ENCODE results near the gene PLD2. TPM values are rescaled to one million over a fixed set of nuclear protein-coding genes. Genes with fewer than 3 reads are reported as not detected.

The PLD2 gene
- total RNA-seq, 1 donor from 2014 or later = 13.6 TPM

DNA sequence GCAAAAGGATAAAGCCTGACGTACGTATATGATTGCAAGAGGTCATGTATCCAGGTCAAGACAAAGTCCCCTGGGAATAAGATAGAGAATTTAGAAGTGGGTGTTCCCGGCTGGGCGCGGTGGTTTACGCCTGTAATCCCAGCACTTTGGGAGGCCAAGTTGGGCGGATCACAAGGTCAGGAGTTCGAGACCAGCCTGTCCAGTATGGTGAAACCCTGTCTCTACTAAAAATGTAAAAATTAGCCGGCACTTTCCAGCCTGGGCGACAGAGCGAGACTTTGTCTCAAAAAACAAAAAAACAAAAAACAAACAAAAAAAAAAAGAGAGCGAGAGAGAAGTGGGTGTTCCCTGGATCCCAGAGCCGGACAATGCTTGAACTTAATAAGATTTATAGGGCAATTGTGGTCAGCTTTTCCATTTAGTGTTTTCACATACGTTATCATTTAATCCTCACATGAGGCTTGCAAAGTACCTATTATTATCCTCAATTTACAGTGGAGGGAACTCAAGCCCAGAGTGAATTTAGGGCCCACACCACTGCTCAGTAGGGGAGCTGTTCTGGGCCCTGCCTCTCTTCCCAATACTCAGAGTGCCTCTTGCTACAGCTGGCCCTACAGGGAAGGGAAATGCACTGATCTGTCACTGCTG is 18.7 kb upstream of the PLD2 start:
- DNase-seq (no peak), ATAC-seq (ENCODE audit: poor library complexity) (no peak)
- intact Hi-C loops (cut with DNase I) = loop anchor here (10.0 kb wide), 1 partner anchor 53 kb away; the partner anchor contains the start of genes CXCL16, MED11 and ZMYND15

DNA sequence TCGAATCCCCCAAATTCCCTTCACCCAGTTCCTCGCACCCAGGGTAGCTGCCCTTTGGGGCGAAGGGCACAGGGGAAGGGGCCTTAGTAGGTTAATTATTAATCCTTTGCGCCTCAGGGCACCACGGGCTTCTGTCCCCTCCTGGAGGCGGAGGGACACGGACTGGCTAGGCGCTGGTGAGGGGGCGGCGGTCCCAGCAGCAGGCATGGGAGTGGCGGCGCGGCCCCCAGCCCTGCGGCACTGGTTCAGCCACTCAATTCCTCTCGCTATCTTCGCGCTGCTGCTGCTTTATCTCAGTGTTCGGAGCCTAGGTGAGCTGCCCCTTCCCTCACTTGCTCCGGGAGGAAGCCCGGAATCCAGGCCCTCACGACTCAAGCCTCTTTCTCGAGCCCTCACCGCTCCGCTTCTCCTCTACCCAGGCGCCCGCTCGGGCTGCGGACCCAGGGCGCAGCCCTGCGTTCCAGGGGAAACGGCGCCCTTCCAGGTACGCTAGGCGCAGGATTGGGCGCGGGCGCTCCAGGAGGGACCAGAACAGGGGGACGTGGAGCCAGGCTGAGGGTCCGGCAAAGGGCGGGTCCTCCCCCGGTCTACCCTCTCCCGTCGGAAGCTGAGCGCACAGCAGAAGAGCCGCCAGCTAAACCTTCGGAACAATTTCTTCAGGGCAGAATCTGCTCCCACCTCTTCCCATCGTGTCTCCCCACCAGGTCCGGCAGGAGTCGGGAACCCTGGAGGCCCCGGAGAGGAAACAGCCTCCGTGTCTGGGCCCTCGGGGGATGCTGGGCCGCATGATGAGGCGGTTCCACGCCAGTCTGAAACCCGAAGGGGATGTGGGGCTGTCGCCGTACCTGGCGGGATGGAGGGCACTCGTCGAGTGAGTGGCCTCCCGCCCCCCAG is 17.9 kb upstream of the PLD2 start, which contains the start of gene GLTPD2:
TSS of gene GLTPD2 (plus strand) at position 158 of the 894 bp plus-strand sequence. CDS start at position 206, 48 bp downstream.
- DNase-seq (no peak), ATAC-seq (ENCODE audit: poor library complexity) (no peak)
- intact Hi-C loops (cut with DNase I) = loop anchor here (10.0 kb wide), 1 partner anchor 54 kb away; the partner anchor contains the start of genes CXCL16, MED11 and ZMYND15

DNA sequence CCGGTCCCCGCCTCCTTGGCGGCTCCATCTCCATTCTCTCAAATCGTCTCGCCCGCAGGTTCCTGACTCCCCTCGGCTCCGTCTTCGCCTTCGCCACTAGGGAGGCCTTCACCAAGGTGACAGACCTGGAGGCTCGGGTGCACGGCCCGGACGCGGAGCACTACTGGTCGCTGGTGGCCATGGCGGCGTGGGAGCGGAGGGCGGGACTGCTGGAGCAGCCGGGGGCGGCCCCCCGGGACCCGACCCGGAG is 17.3 kb upstream of the PLD2 start:
- ATAC-seq (ENCODE audit: poor library complexity) = no peak
- intact Hi-C loops (cut with DNase I) = loop anchor here (10.0 kb wide), 1 partner anchor 55 kb away; the partner anchor contains the start of genes CXCL16, MED11 and ZMYND15
- DNase-seq = no peak

DNA sequence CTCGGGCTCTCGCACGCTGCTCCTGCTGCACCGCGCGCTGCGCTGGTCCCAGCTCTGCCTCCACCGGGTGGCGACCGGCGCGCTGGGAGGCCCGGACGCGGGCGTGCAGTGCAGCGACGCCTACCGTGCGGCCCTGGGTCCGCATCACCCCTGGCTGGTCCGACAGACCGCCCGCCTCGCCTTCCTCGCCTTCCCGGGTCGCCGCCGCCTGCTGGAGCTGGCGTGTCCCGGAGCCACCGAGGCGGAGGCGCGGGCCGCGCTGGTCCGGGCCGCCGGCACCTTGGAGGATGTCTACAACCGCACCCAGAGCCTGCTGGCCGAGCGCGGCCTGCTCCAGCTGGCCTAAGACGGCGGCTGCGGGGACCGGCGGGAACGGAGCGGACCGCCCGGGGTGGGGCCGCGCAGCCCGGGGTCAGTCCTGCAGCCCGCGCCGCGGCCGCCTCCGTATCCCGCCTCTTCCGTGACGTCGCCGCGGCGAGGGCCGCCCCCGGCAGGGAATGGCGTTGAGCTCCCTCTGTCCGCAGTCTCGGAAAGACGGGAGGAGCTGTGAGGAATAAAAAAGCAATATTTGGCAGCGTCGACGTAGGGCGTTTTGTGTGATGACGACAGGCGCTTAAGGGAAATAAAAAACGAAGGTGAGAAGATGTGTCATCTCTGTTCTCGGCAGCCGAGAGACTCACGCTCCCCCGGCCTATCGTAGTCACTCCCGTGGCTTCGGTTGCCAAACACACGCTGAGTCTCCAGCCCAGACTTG is 16.8 kb upstream of the PLD2 start:
- DNase-seq = peak; percentile 91
- intact Hi-C loops (cut with DNase I) = loop anchor here (10.0 kb wide), 1 partner anchor 55 kb away; the partner anchor contains the start of genes CXCL16, MED11 and ZMYND15
- ATAC-seq (ENCODE audit: poor library complexity) = peak; percentile 97

DNA sequence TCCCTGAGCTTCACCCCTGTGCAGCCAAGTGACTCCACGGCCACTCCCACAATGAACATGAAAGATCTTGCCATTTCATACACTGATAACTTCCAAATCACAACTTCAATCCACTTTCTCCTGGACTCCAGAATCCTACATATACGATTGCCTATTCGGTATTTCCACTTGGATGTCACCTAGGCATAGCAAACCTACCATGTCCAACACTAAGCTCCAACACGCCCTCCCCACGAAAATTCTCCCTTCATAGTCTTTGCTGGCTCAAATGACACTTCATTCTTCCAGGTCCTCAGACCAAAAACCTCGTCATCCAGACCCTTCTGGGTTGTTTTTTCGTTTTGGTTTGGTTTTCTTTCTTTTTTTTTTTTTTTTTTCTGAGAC is 16.3 kb upstream of the PLD2 start:
- DNase-seq = no peak
- intact Hi-C loops (cut with DNase I) = no loop called here
- no peak for ATAC-seq (ENCODE audit: poor library complexity)

DNA sequence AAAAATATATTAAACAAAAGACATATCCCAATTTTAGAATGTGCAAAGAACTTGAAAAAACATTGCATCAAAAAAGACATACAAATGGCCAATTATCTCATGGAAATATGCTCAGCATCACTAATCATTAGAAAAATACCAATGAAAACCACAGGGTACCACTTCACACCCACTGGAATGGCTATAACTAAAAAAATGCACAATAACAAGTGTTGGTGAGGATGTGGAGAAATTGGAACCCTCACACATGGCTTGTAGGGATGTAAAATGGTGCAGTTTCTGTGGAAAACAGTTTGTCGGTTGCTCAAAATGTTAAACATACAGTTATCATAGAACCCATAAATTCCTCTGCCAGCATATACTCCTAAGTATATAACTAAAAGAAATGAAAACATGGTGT is 11.8 kb upstream of the PLD2 start:
- intact Hi-C loops (cut with DNase I) = loop anchor here (5.0 kb wide), 1 partner anchor 42 kb away; no protein-coding TSS in a partner anchor
- DNase-seq (no peak), ATAC-seq (ENCODE audit: poor library complexity) (no peak)

DNA sequence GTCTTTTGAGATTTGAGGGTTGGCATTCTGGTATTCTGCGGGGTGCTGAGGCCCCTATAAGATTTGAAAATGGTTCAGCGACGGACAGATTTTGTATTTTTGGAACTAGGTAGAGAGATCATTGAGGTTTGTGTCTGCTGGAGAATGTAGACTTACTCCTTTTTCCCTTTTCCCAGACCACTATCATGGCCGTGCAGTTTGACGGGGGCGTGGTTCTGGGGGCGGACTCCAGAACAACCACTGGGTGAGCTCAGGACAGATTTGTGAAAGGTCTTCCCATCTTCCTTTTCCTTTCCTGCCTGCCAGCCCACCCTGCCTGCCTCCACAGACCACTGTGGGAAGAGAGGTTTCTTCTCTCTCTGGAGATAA is 10.4 kb upstream of the PLD2 start:
- no peak for DNase-seq
- intact Hi-C loops (cut with DNase I) = loop anchor here (5.0 kb wide), 1 partner anchor 41 kb away; no protein-coding TSS in a partner anchor
- ATAC-seq (ENCODE audit: poor library complexity) = peak; percentile 21

DNA sequence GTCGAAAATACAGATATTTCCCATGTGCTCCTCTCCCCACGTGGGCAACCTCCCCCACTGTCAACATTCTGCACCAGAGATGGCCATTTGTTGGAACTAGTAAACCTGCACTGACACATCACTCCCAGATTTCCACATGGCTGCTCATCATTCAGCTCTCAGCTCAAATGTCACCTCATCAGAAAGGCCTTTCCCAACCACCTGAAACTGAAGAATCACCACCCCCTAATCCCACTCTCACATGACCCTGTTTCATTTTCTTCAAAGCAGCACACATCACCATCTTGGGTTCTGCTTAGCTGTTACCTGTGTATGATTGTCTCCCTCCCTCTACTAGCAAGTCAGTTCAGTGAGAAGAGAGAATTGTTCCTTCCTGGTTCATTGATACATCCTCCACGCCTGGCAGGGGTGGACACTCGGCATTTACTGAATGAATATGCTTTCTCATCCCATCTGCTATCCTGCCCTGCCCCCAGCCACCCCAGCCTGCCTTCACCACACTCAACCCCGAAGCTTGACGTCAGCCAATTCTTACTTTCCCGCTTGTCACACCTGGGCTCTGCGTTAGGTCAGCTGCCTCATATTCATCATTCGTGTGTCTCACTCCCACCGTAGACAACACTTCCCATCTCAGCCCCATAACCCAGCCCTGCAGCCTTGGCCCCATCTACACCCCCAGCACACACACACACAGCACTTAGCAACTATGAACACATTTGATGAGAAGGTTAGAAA is 6.3 kb upstream of the PLD2 start:
- ATAC-seq (ENCODE audit: poor library complexity) (no peak), DNase-seq (no peak)
- intact Hi-C loops (cut with DNase I) = no loop called here

DNA sequence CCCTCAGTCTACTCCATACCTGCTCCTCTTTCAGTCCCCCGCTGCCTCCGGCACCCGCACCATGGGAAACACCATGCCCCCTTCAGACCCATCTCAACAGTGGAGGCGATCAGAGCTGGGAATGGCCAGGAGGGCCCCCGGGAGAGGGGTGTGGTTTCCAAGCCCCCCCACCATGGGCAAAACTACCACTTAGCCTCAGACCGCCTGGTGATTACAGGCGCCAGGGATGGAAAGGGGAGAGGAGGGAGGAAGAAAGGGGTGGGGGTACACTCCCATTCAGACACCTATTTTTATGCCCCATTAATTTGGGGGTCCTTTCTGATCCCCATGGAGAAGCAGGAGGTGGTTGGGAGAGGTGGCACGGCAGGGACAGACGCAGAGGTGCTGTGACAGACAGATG is 4.7 kb upstream of the PLD2 start, which contains the start of gene C17orf114:
TSS of gene C17orf114 (minus strand) at position 101 of the 400 bp plus-strand sequence.
- intact Hi-C loops (cut with DNase I) = no loop called here
- ATAC-seq (ENCODE audit: poor library complexity) = no peak

DNA sequence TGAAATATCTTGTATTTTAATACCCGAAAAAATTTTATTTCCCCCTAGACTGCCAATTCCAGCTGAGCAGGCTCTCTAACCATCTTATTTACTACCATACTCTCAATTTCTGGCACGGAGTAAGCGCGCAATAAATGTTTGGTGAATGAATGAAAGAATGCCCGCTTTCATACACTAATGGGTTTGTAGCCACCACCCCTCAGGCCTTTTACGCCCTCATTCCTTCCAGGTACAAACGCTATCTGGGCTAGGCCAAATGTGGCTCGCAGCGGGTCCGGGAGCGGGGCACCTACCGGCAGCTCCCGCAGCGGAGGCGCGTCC is 536 bp upstream of the PLD2 start:
- DNase-seq (peak; percentile 45), ATAC-seq (ENCODE audit: poor library complexity) (no peak)

More for the DNA sequence above, 4.7 kb upstream of the PLD2 start, which contains the start of gene C17orf114:
- DNase-seq = no peak

DNA sequence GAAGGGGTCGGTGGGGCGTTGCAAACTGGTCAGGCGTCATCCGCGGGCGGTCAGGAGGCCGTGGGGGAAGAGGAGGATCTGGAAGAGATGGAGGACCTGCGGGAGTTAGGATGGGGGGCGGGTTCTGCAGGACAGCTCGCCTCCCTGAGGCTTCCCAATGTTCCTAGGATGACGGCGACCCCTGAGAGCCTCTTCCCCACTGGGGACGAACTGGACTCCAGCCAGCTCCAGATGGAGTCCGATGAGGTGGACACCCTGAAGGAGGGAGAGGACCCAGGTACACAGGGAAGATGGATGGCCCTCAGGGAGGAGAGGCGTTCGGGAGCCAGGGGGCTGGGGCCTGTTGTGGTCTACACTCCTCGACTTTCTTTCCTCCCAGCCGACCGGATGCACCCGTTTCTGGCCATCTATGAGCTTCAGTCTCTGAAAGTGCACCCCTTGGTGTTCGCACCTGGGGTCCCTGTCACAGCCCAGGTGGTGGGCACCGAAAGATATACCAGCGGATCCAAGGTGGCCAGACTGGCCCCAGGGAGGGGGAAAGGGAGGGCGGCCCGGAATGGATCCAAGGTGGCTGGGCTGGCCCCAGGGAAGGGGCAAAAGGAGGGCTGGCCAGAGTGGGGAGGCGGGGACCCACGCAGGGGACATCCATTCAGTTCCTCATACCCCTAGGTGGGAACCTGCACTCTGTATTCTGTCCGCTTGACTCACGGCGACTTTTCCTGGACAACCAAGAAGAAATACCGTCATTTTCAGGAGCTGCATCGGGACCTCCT is 839 bp downstream of the PLD2 start:
- ATAC-seq (ENCODE audit: poor library complexity) (peak; percentile 10), DNase-seq (peak; percentile 49)
- intact Hi-C loops (cut with DNase I) = no loop called here

More for the DNA sequence above, 536 bp upstream of the PLD2 start:
- intact Hi-C loops (cut with DNase I) = no loop called here

DNA sequence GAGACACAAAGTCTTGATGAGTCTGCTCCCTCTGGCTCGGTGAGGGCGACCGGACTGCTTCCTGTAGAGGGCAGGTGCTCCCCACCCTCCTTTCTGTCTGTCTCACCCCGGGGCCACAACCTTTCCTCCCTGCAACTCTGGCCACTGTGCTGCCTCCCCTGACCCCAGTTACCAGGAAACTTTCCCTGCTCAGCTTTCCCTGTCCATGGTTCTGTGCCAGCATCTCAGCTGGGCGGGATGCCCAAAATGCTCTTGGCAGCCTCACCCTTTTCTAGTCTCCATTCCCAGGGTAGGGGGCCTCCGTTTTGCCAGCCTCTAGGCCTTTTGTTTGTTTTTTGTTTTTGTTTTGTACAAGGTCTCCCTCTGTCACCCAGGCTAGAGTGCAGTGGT is 1.4 kb downstream of the PLD2 start:
- peak; percentile 37 for ATAC-seq (ENCODE audit: poor library complexity)
- intact Hi-C loops (cut with DNase I) = no loop called here

DNA sequence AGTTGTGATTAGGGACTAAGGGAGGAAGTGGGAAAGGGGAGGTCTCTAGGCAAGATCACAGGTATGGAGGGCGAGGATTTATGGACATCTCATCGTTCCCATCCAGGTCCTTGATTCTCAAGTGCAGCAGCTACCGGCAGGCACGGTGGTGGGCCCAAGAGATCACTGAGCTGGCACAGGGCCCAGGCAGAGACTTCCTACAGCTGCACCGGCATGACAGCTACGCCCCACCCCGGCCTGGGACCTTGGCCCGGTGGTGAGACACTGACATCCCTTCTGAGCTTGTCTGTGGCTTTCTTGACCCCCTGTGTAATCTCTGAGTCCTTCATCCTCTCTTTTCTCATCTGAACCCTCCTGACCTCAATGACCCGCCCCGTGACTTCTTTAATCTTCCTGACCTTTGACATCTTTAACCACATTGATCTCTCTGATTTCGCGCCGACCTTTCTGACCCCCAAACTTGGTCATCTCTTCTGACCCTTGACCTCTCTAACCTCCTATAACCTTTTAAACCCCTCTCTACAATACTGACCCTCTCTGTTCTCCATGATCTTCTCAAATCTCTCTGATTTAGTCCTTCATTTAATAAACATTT is 3.8 kb downstream of the PLD2 start:
- ATAC-seq (ENCODE audit: poor library complexity) = no peak
- DNase-seq = peak; percentile 57
- intact Hi-C loops (cut with DNase I) = no loop called here

More for the DNA sequence above, 1.4 kb downstream of the PLD2 start:
- DNase-seq = peak; percentile 83

DNA sequence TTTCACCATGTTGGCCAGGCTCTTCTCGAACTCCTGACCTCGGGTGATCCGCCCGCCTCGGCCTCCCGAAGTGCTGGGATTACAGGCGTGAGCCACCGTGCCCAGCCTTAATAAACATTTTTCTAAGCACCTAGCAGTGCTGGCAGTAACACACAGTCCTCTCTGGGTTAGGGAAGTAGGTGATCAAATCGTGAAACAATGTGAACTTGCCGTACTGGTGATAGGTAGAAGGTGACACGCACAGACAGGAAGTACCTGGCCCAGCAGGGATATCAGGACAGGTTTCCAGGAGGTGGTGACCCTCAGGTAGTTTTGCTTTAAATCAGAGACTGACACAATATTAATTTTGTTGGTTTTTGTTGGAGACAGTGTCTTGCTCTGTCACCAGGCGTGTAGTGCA is 4.5 kb downstream of the PLD2 start:
- no peak for ATAC-seq (ENCODE audit: poor library complexity)
- DNase-seq = no peak
- intact Hi-C loops (cut with DNase I) = no loop called here

DNA sequence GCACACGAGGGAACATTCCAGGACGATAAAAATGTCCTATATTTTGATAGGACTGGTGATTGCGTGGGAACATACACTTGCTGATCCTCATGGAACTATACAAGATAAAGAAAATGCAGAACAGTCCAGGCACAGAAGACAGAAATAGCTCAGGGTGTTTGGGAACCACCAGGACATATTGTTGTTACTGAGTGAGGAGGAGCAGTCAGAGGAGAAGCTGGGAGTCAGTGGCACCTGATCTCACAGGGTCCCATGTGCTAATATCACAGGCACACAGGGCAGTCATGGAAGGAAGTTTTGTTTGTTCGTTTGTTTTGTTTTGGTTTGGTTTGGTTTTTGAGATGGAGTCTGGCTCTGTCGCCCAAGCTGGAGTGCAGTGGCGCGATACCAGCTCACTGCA is 5.7 kb downstream of the PLD2 start:
- DNase-seq (no peak), ATAC-seq (ENCODE audit: poor library complexity) (peak; percentile 67)
- intact Hi-C loops (cut with DNase I) = no loop called here

DNA sequence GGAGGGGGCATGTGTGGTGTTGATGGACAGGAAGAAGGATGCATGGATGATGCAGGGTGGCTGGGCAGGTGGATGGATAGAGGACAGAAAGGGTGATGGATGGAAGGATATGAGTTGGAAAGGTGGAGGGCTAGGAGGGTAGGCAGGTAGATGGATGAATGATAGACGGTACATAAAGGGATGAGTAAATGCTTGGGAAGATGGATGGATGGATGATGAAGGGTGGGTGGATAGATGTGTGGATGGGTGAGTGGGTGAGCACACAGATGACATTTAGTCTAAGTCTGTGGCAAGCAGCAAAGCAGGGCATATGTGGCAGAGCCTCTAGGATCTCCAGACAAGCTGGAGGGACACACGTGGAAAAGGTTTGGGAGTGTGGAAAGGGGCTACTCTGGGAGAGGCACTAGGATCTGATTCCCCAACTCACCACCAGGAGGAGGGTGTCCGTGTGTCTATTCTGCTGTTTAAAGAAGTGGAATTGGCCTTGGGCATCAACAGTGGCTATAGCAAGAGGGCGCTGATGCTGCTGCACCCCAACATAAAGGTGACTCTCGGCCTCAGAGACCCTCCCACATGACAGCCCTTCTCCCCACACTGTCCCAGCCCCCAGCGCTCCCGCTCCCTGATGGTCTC is 8.2 kb downstream of the PLD2 start:
- ATAC-seq (ENCODE audit: poor library complexity) (no peak), DNase-seq (no peak)
- intact Hi-C loops (cut with DNase I) = no loop called here

DNA sequence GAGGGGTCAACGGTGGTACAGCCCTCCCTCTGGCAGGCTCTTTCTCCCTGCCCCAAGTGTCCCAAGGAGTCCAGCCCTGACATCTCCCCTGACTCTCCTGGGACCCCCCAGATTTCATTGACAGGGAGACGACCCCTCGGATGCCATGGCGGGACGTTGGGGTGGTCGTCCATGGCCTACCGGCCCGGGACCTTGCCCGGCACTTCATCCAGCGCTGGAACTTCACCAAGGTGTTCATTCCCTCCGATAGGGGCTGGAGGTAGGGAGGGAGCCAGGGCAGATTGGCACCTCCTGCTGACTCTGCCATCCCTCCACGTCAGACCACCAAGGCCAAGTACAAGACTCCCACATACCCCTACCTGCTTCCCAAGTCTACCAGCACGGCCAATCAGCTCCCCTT is 9.9 kb downstream of the PLD2 start:
- intact Hi-C loops (cut with DNase I) = no loop called here
- no peak for DNase-seq
- no peak for ATAC-seq (ENCODE audit: poor library complexity)
